COLO668 (cell line): ENCODE results near the gene MYO1C.
"Not testable (repeated sequence)": the region's sequence is repeated elsewhere in the genome, so short reads cannot be mapped to it uniquely, and the experiment has no call there.

ENCODE experiments used
- DNase-seq: peaks from one replicate; lab custom pipeline; 2025; ENCODE audit not compliant: unreplicated experiment; lab: John Stamatoyannopoulos, UW

Gene MYO1C, protein sequence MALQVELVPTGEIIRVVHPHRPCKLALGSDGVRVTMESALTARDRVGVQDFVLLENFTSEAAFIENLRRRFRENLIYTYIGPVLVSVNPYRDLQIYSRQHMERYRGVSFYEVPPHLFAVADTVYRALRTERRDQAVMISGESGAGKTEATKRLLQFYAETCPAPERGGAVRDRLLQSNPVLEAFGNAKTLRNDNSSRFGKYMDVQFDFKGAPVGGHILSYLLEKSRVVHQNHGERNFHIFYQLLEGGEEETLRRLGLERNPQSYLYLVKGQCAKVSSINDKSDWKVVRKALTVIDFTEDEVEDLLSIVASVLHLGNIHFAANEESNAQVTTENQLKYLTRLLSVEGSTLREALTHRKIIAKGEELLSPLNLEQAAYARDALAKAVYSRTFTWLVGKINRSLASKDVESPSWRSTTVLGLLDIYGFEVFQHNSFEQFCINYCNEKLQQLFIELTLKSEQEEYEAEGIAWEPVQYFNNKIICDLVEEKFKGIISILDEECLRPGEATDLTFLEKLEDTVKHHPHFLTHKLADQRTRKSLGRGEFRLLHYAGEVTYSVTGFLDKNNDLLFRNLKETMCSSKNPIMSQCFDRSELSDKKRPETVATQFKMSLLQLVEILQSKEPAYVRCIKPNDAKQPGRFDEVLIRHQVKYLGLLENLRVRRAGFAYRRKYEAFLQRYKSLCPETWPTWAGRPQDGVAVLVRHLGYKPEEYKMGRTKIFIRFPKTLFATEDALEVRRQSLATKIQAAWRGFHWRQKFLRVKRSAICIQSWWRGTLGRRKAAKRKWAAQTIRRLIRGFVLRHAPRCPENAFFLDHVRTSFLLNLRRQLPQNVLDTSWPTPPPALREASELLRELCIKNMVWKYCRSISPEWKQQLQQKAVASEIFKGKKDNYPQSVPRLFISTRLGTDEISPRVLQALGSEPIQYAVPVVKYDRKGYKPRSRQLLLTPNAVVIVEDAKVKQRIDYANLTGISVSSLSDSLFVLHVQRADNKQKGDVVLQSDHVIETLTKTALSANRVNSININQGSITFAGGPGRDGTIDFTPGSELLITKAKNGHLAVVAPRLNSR

DNA sequence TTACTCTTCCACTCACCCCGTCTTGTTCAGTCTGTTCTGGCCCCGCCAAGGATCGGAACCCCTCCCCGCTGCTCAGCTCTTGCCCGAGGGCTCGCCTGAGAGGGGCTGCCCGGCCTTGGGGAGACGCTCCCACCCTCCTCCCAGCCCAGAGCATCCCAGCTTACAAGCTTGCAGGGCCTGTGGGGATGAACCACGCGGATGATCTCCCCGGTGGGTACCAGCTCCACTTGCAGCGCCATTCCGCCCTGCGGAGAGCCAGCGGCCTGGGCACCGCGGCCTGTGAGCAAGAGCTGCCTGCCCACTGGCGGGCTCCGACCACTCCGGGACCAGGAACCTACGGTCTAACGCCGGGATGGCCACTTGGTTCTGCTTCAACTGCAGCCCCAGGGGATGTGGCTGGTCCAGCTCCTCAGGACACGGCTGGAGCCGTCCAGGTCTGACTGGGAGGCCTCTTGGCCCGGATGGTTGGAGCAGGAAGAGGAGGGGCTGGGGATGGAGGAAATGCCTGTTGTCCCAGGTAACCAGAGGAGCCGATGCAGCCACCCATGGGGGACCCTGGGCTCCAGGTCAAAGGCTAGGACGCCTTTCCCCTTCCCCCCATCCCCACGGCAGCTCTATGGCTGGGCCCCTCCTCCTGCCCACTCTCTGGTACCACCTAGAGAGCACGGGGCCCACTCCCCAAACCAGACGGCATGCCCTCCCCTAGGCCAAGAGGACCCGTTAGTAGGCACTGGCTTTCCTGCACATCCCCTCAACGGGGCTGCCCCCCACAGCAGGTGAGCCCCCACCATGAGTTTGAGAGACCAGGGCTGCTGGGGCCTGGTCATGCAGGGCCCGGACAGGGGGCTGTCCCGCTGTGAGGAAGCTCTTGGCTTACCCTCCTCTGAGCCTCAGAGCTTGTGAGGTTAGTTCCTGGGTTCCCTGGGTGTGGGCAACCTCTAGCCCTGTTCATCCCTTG lies at the start of gene MYO1C:
TSS of gene MYO1C (minus strand) at position 438 of the 958 bp plus-strand sequence. CDS start at position 239, 199 bp downstream.
- no peak for DNase-seq

DNA sequence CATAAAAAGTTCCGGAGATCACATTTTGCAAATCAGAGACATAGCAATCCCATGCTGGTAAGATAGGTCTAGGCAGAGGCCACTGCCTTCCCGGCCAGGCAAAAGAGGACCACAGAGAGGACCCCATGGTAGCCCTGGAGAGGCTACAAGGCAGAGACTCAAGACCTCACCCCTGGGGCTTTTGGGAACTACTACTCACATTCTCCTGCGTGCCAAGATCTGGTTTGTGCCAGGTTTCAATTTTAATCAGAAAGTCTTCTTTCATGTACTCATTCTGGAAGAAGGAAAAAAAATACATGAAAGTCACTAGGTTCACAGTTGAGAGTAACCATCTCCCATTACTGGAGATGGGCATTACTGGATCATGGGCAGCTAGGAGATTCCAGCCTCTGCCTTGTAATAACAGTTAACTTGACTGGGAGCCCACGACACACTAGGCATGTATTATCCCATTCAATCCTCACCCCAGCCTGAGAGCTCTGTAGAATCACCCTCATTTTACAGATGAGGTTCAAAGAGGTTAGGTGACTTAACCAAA lies 49.0 kb upstream of the MYO1C start:
- DNase-seq = no peak

DNA sequence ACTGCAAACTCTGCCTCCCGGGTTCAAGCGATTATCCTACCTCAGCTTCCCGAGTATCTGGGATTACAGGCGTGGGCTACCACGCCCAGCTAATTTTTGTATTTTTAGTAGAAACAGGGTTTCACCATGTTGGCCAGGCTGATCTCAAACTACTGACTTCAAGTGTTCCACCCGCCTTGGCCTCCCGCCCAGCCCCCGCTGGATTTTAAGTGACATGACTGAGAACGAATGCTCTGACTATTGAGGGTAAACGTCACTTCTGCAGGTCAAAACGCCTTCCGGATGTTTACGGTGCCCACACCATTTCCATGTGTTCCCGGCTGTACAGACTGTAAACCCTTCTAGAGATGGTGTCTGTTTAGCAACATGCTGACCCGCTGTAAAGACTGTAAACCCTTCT lies 47.3 kb upstream of the MYO1C start:
- no peak for DNase-seq

DNA sequence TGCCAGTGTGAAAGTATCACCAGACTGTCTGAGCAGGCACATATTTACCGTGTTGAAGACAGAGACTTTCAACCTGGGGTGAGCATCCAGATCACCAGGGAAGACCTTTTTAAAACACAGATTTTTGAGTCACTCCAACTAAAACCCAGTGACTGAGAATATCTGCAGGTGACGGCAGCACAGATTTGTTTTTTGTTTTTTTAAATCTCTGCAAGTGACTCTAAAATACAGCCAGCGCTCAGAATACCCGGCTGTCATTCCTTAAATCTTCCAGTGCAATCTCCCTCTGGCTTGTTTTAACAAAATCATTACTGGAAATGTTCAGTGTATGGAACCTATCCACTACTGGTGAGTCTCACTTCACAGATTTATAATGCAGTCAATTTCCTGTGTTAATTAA lies 43.3 kb upstream of the MYO1C start:
- DNase-seq = no peak

DNA sequence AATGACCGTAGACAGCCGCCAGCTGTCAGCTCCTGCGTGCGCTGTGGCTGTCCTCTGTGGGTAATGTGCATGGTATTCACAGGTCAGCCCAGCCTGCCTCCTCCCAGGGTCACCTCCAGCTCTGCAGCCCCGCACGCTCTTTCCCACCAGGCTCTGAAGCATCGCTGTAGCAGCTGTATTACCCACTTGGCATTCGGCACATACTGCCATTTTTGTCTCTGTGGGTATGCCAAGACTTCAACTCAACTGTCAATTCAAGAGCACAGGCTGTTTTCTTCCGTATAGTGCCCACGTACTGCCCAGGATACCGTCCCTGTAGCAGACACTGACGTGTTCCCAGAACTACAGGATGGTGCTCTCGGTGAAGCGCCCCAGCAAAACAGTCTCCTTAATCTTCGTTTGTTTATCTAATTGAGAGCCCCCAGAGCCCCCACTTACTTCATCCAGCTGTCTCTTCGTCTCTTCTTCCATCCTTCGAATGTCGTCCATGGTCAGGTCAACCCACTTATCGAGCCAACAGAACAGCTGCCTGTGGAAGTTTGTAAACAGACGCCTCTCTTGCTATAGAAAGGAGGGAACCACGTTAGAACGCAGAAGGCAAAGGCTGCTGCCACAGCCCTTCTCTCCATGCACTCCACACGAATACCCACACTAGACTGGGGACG lies 41.3 kb upstream of the MYO1C start:
- DNase-seq = no peak

DNA sequence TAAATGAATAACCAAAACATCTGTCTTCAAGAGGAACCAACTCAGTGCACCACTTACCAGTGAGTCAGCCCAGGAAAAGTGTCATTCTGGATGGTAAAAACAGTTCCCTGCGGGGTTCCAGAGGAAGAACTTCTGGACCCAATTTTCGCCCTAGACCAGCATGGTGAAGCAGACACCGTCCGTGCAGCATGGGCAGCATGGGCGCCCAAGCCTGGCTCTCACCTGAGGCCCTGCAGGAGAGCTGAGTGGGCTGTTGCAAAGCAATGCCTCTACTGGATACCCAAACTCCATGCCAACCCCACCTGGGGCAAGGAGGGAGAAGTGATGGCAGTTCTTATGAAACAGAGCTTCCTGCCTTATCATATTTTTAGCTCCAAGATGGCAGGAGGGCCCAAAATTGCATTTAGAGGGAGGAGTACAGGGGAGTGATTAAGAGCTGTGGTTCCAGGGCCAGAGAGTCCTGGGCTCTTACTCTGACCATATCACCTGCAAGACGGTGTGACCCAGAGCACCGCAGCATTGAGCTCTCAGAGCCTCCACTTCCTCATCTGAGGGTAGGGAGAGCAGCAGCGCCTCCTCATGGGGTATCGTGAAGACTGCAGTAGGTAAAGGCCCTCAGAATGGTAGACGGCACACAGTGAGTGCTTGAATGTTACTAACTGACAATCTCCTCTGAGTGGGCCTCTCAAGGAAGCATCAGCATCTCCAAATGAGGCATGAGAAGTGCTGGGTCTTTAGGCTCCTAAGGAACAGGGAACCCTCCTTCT lies 40.5 kb upstream of the MYO1C start:
- DNase-seq = peak; percentile 13

- DNase-seq = no peak
These were observed 37.4 kb upstream of the MYO1C start for GRCh38 chr17:1529863-1530262.

GRCh38 chr17:1526876-1527275 lies 34.4 kb upstream of the MYO1C start:
- DNase-seq = not testable (repeated sequence)

DNA sequence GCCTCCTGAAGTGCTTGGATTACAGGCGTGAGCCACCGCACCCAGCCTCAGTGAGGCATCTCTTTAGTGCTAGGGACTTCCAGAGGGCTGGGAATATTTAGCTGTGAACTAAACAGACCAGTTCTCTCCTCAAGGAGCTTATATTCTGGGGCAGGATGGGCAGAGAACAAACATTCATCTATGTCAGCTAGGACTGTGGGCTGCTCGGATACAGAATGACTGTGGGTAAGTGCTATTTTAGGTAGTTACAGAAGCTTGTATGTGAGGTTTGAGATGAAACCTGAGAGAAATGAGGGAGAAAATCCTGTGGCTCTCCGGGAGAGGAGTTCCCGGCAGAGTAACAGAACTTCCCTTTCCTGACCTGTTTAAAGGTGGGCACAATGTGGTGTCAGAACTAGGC lies 30.1 kb upstream of the MYO1C start:
- no peak for DNase-seq

DNA sequence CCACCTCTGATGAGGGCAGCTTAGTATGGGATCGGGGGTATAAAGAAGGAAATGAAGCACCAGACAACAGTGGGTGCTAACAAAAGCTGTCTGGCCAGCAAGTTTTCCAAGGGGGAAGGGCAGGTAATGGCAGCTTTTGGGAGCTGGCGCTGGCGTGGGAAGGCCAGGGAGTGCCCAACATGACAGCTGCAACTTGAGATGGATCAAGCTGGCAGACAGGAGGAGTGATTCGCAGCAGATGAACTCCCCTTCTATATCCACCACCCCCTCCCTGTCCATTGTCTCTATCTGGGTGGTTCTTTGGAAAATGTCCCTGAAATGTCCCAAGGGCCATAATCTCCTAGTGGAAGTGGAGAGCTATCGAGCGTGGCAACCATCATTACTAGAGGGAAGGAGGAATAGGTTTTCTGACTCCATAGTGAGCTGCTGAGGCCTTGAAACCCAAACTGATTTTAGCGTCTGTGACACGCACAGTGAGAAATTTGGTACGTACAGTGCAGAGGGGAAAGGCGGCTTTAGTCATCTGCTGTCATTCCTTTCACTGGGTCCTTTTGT lies 28.7 kb upstream of the MYO1C start:
- no peak for DNase-seq

DNA sequence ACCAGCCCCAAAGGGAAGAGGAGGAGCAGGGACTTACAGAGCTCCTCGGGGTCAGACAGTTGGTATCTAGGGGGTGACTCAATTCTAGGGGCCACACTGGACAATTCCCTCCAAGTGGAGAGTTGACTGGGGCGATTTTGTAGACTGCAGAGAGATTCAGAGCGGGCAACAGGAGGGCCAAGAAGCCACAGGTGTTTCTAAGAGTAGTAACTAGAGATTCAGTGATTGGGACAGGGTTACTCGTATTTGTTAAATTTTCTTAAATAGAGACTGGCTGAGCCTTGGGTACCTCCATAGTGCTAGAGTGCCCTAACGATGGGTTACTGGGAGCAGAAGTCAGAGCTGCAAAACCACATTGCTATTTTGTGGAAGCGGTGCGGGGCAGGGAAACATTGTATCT lies 27.2 kb upstream of the MYO1C start:
- no peak for DNase-seq

DNA sequence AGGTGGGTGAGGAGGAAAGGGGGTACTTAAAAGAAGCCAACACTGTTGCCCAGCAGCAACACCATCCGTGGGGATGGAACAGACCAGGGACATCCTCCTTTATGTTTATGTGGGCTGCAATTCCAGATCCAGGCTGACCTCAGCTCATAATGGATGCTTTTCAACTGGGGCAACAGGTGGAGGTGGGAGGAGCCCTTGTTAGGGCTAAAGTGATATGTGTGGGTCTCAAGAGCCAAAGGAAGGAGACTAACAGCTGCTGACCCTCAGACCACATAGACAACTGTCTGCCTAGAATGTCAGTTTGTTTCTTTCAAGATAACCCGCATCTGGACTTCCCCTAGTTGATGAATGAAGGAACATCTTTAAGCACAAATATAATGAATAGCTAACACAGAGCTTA lies 25.9 kb upstream of the MYO1C start:
- DNase-seq = no peak

DNA sequence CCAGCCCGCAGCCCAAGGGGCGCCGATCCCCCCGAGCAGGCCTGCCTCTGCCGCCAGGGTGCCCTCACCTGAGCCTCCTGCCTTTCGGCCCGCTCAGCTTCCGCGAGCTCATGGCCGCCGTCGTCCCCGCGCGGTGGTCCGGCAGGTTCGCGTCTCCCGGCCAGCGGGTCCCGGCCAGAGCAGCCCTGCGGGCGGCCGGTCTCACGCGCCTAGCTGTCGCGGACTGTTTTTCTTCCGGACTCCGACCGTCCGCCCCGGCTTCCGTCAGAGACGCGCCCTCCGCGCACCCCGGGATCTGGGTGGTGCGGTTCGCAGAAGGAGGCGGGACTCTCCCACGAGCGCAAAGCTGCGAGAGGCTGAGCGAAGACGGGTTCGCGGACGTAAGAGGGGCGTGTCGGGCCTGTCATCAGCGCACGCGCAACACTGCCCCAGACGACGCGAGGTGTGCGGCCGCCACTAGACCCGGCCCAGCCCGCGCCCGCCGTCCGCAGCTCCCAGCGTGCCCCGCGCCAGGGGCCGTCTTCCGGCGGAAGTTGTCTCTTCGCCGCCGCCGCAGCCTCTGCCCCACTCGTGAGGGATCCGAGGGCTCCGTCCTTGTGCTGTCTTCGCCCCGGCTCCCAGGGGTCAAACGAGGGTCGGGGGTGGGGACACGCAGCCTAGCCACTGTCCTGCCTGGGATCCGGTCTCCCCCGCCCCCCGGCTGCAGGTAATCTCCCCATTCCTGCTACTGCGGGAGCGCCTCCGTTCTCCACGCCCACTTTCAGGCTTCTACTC lies 24.1 kb upstream of the MYO1C start, which contains the start of gene INPP5K:
TSS of gene INPP5K (minus strand) at position 225 of the 774 bp plus-strand sequence. CDS start at position 112, 113 bp downstream.
- DNase-seq = peak; percentile 95

DNA sequence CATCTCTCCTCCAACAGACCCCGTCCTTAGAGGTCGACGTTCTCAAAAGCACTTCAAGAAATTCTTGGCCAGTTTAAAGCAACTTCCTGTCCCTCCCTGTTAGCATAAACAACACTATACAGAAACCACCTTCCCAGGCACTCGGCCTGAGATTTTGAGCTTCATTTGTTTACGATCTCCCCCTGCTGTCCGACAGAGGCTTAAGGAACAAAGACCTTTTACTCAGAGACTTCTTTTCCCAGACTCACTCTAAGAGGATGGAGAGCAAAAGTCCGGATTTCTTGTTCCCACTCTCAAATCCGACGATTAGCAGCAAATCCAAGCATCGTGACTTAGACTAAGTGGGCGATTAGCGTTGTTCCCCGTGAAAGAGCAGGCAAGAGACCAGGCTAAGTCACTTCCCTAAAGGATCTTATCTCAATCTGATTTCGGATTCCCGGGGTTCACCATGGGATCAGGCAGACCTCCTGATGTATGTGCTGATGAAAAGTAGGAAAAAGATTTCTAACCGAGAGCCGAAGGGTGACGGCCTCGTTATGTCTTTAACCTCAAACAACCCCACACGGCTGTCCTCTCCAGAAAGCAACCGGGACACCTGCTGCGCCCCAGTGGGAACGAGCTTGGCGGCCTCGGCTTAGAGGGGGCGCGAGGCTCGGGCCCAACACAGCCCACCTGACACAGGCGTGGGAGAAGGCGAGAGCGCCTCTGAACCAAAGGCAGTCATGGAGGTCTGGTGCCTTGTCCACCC lies 23.3 kb upstream of the MYO1C start:
- peak; percentile 38 for DNase-seq

DNA sequence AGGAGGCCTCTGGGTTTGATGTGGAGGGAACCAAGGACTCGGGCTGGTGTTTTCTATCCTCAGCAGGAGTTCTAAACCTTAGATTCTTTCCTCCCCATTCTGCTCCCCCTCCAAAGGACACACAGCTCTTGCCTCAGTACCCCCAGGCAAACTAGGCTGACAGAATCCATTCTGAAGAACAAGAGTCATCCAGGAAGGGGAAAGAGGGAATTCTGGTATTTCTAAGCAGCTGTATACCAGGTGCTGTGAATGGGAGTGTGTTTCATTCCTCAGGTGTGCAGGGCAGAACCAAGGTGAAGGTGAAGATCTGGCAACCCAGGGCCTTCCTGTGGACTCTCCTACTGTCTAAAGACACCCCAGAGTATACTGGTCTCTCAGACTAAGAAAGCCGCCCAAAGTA lies 19.9 kb upstream of the MYO1C start:
- DNase-seq = no peak

GRCh38 chr17:1511756-1512321 lies 19.4 kb upstream of the MYO1C start:
- no peak for DNase-seq

- no peak for DNase-seq
These were observed 18.8 kb upstream of the MYO1C start for GRCh38 chr17:1511290-1511689.
